KMS-11 (cell line): ENCODE measurements around the gene CTBP2.

Experiments
- H2AFZ ChIP-seq: fragments of 200-600 bp; sonication (generic); 2 replicates; pipeline ENCODE4 v1.6.1; 2016; ENCODE audit warnings: antibody characterized with exemption, mixed run types, low read depth
- H3K27ac ChIP-seq: fragments of 200-600 bp; sonication (generic); 2 replicates; pipeline ENCODE4 v1.6.1; 2016; ENCODE audit warnings: mild to moderate bottlenecking, mixed run types
- H3K27me3 ChIP-seq: fragments of 200-600 bp; sonication (generic); 2 replicates; pipeline ENCODE4 v1.6.1; 2017; ENCODE audit warnings: mild to moderate bottlenecking, low read depth, mixed run types, moderate library complexity; ENCODE audit not compliant: insufficient read depth
- H3K36me3 ChIP-seq: fragments of 200-600 bp; sonication (generic); 2 replicates; pipeline ENCODE4 v1.6.1; 2017; ENCODE audit warnings: mild to moderate bottlenecking, mixed run types; ENCODE audit not compliant: insufficient read depth
- H3K4me1 ChIP-seq: fragments of 200-600 bp; sonication (generic); 2 replicates; pipeline ENCODE4 v1.6.1; 2016; ENCODE audit warnings: mild to moderate bottlenecking, low read depth, mixed run types; ENCODE audit not compliant: poor library complexity, severe bottlenecking
- H3K4me2 ChIP-seq: fragments of 200-600 bp; sonication (generic); 2 replicates; pipeline ENCODE4 v1.7.0; 2016; ENCODE audit warnings: mild to moderate bottlenecking, mixed run types
- H3K4me3 ChIP-seq: fragments of 200-600 bp; sonication (generic); IDR thresholded peaks from 2 replicates; pipeline ENCODE4 v1.6.1; 2017; ENCODE audit warnings: low read depth, low read length, mixed read lengths; ENCODE audit not compliant: insufficient read depth
- H3K79me2 ChIP-seq: fragments of 200-600 bp; sonication (generic); 2 replicates; pipeline ENCODE4 v1.6.1; 2016; ENCODE audit warnings: low read depth, mixed run types; ENCODE audit not compliant: insufficient read depth
- H3K9ac ChIP-seq: fragments of 200-600 bp; sonication (generic); 2 replicates; pipeline ENCODE4 v1.6.1; 2016; ENCODE audit warnings: mild to moderate bottlenecking, mixed run types
- H4K20me1 ChIP-seq: fragments of 200-600 bp; sonication (generic); 2 replicates; pipeline ENCODE4 v1.6.1; 2016; ENCODE audit warnings: mild to moderate bottlenecking, mixed run types; ENCODE audit not compliant: insufficient read depth
- CTCF ChIP-seq: fragments of 200-600 bp; sonication (generic); conservative IDR thresholded peaks from 2 replicates; pipeline ENCODE4 v1.6.1; 2017; ENCODE audit warnings: low read depth, mild to moderate bottlenecking, antibody characterized with exemption, low read length, moderate library complexity, mixed read lengths

The CTBP2 gene

GRCh38 chr10:125025341-125025740 lies 135.0 kb downstream of the CTBP2 start:
- Histone ChIP-seq H2AFZ (no peak overlapping the region), H3K9ac (no peak overlapping the region), H3K79me2 (no peaks in the 10 kb centered on the region), H4K20me1 (no peaks in the 10 kb centered on the region), H3K27ac (no peak overlapping the region), H3K27me3 (no peaks in the 10 kb centered on the region), H3K4me2 (no peak overlapping the region), H3K36me3 (no peaks in the 10 kb centered on the region), H3K4me3 (no peak overlapping the region), H3K4me1 (no peaks in the 10 kb centered on the region)
- TF ChIP-seq CTCF: no peak

GRCh38 chr10:125024497-125025234 lies 135.7 kb downstream of the CTBP2 start:
- Histone ChIP-seq H3K4me2 (no peak overlapping the region), H3K4me3 (no peak overlapping the region), H3K27ac (no peak overlapping the region), H4K20me1 (no peaks in the 10 kb centered on the region), H3K36me3 (no peaks in the 10 kb centered on the region), H3K4me1 (no peaks in the 10 kb centered on the region), H2AFZ (no peak overlapping the region), H3K79me2 (no peaks in the 10 kb centered on the region), H3K9ac (no peak overlapping the region), H3K27me3 (no peaks in the 10 kb centered on the region)
- TF ChIP-seq CTCF: no peak

- Histone ChIP-seq H3K4me1 (no peaks in the 10 kb centered on the region), H4K20me1 (no peaks in the 10 kb centered on the region), H3K79me2 (no peaks in the 10 kb centered on the region), H3K36me3 (no peaks in the 10 kb centered on the region), H3K27me3 (no peaks in the 10 kb centered on the region), H3K4me2 (no peak overlapping the region), H3K4me3 (no peak overlapping the region), H3K27ac (no peak overlapping the region), H2AFZ (no peak overlapping the region), H3K9ac (no peak overlapping the region)
- TF ChIP-seq CTCF: no peak
Measured at GRCh38 chr10:125023862-125024496, 136.4 kb downstream of the CTBP2 start.

- Histone ChIP-seq H3K79me2 (no peaks in the 10 kb centered on the region), H3K4me2 (no peak overlapping the region), H3K27ac (no peak overlapping the region), H3K4me1 (no peaks in the 10 kb centered on the region), H2AFZ (no peak overlapping the region), H3K9ac (no peak overlapping the region), H3K4me3 (no peak overlapping the region), H3K27me3 (no peaks in the 10 kb centered on the region), H3K36me3 (no peaks in the 10 kb centered on the region), H4K20me1 (no peaks in the 10 kb centered on the region)
- no peak for TF ChIP-seq CTCF
Measured at GRCh38 chr10:125023255-125023654, 137.1 kb downstream of the CTBP2 start.
